Prostate gland (tissue), 2 donors: ENCODE measurements around the gene CRYBG1.

ENCODE experiments used
- CTCF ChIP-seq, 4 experiments: fragments of 200-600 bp in 2 of 4; fragments of 450-650 bp in 2 of 4; sonication (generic) in 2 of 4; IDR thresholded peaks; 1 replicate in 3 of 4; 2 replicates in 1 of 4; pipeline ENCODE4 v1.5.1; 2016 to 2019; ENCODE audit warnings: antibody characterized with exemption in 4 of 4, mild to moderate bottlenecking in 2 of 4, moderate library complexity in 2 of 4
- POLR2A ChIP-seq: fragments of 450-650 bp; IDR thresholded peaks from one replicate; pipeline ENCODE4 v1.6.1; 2016; ENCODE audit warnings: antibody characterized with exemption, mild to moderate bottlenecking

- no peak for TF ChIP-seq CTCF (IDR thresholded peaks at IDR 0.05)
- no peak for TF ChIP-seq POLR2A
These were observed 203.1 kb downstream of the CRYBG1 start for GRCh38 chr6:106563614-106564013.
